Common myeloid progenitor, CD34-positive (primary cell): ENCODE data around the gene HTR7.
A peak's percentile ranks its signal among the peaks of the same experiment; 100 is the strongest.

Experiments used
- CTCF ChIA-PET: fragments of 350-600 bp; sonication (Branson Sonifier 250); formaldehyde crosslinking; loops from one replicate; lab custom pipeline; 2021; ENCODE audit warnings: antibody characterized with exemption; lab: Charles Lee
- POLR2A ChIA-PET: fragments of 350-600 bp; sonication (Branson Sonifier 250); formaldehyde crosslinking; loops from one replicate; lab custom pipeline; 2021; ENCODE audit warnings: antibody characterized with exemption; lab: Charles Lee
- DNase-seq, 3 donors: peaks; one replicate each; pipeline versions ENCODE4 v3.0.0 to v3.0.0-alpha.2; 2013
- H3K27ac ChIP-seq, 2 experiments: 1 replicate in 1 of 2; 2 replicates in 1 of 2; pipeline ENCODE4 v1.7.0; 2013; ENCODE audit warnings: inconsistent platforms in 2 of 2, low read length in 2 of 2, mild to moderate bottlenecking in 2 of 2, low read depth in 1 of 2, moderate library complexity in 1 of 2; ENCODE audit not compliant: severe bottlenecking in 2 of 2, insufficient read depth in 1 of 2, poor library complexity in 1 of 2
- H3K27me3 ChIP-seq, 5 experiments: replicated peaks in 2 of 5; 1 replicate in 3 of 5; 2 replicates in 2 of 5; pipeline versions ENCODE4 v1.6.1 to v1.7.0; 2013; ENCODE audit warnings: low read length in 4 of 5, mild to moderate bottlenecking in 2 of 5, moderate library complexity in 2 of 5, inconsistent platforms in 1 of 5; ENCODE audit not compliant: insufficient read depth in 5 of 5, control insufficient read depth in 4 of 5
- H3K36me3 ChIP-seq, 4 experiments: 1 replicate in 2 of 4; 2 replicates in 2 of 4; pipeline versions ENCODE4 v1.6.1 to v1.7.0; 2013; ENCODE audit warnings: low read length in 3 of 4, control low read depth in 1 of 4, mild to moderate bottlenecking in 1 of 4; ENCODE audit not compliant: control insufficient read depth in 4 of 4, insufficient read depth in 4 of 4
- H3K4me1 ChIP-seq, 4 experiments: 1 replicate in 3 of 4; 2 replicates in 1 of 4; pipeline versions ENCODE4 v1.6.1 to v1.7.1; 2013; ENCODE audit warnings: low read length in 3 of 4, mild to moderate bottlenecking in 3 of 4, control low read depth in 1 of 4, inconsistent platforms in 1 of 4, moderate library complexity in 1 of 4; ENCODE audit not compliant: control insufficient read depth in 4 of 4, insufficient read depth in 4 of 4; ENCODE audit errors: control extremely low read depth in 1 of 4
- H3K4me3 ChIP-seq, 7 experiments: 1 replicate in 4 of 7; 2 replicates in 3 of 7; pipeline versions ENCODE4 v1.5.1 to v1.7.0; 2013; ENCODE audit warnings: mild to moderate bottlenecking in 7 of 7, low read length in 6 of 7, moderate library complexity in 6 of 7, inconsistent platforms in 2 of 7, low read depth in 2 of 7, control low read depth in 1 of 7; ENCODE audit not compliant: insufficient read depth in 4 of 7, control insufficient read depth in 1 of 7; ENCODE audit errors: extremely low read depth in 1 of 7
- H3K9me3 ChIP-seq, 5 experiments: 1 replicate in 4 of 5; 2 replicates in 1 of 5; pipeline versions ENCODE4 v1.6.1 to v1.7.1; 2013; ENCODE audit warnings: low read length in 4 of 5, mild to moderate bottlenecking in 2 of 5, inconsistent platforms in 1 of 5, low read depth in 1 of 5, moderate library complexity in 1 of 5; ENCODE audit not compliant: control insufficient read depth in 4 of 5, insufficient read depth in 2 of 5; ENCODE audit errors: control extremely low read depth in 1 of 5
- WGBS: methylation state at CpG from one replicate; pipeline ENCODE4 v1.1.5; 2013; ENCODE audit not compliant: insufficient coverage; 5-methylcytosine and 5-hydroxymethylcytosine counted together

The HTR7 gene

GRCh38 chr10:90738885-90739284 lies 119.0 kb downstream of the HTR7 start:
- H3K36me3 ChIP-seq: no peaks in the 10 kb centered on the region
- H3K4me1 ChIP-seq: no peaks in the 10 kb centered on the region
- WGBS: 86% methylated on average over 2 of the region's 2 CpGs
- ChIA-PET POLR2A (no interaction called here), CTCF (interaction anchor here (1.7 kb wide), 1 partner anchor 10 kb away, joined by 7 read pairs; no protein-coding TSS in a partner anchor)
- no peak overlapping the region for H3K4me3 ChIP-seq
- no peaks in the 10 kb centered on the region for H3K9me3 ChIP-seq
- H3K27me3 ChIP-seq: peaks cover 0 to 2% (median 0%) of the 10 kb centered on the region in 5 experiments
- no peak overlapping the region for H3K27ac ChIP-seq
- DNase-seq: no peak

GRCh38 chr10:90734415-90734814 lies 123.4 kb downstream of the HTR7 start:
- Histone ChIP-seq H3K4me1 (no peaks in the 10 kb centered on the region), H3K36me3 (no peaks in the 10 kb centered on the region), H3K27me3 (peaks cover 0 to 4% (median 0%) of the 10 kb centered on the region in 5 experiments), H3K27ac (no peak overlapping the region), H3K4me3 (no peak overlapping the region), H3K9me3 (no peaks in the 10 kb centered on the region)
- DNase-seq: no peak
- ChIA-PET CTCF (no interaction called here), POLR2A (no interaction called here)
- WGBS: no CpG with 5 or more reads among the region's 2 CpGs

- H3K36me3 ChIP-seq: no peaks in the 10 kb centered on the region
- peaks cover 0 to 3% (median 0%) of the 10 kb centered on the region in 5 experiments for H3K27me3 ChIP-seq
- H3K9me3 ChIP-seq: peaks cover 0 to 1% (median 0%) of the 10 kb centered on the region in 5 experiments
- no peak overlapping the region for H3K27ac ChIP-seq
- no peak for DNase-seq
- WGBS: no CpG with 5 or more reads among the region's 3 CpGs
- no peak overlapping the region for H3K4me3 ChIP-seq
- no peaks in the 10 kb centered on the region for H3K4me1 ChIP-seq
- POLR2A ChIA-PET: no interaction called here
- CTCF ChIA-PET: no interaction called here
Measured at GRCh38 chr10:90732581-90732980, 125.3 kb downstream of the HTR7 start.

- Histone ChIP-seq H3K27ac (no peak overlapping the region), H3K4me1 (no peaks in the 10 kb centered on the region), H3K27me3 (no peaks in the 10 kb centered on the region), H3K4me3 (no peak overlapping the region), H3K9me3 (no peaks in the 10 kb centered on the region), H3K36me3 (no peaks in the 10 kb centered on the region)
- DNase-seq: peak in 1 of 3 donors; percentile 5
- ChIA-PET POLR2A (no interaction called here), CTCF (no interaction called here)
- 49% methylated on average over 2 of the region's 6 CpGs for WGBS
Measured at GRCh38 chr10:90723416-90724068, 134.3 kb downstream of the HTR7 start.

GRCh38 chr10:90722832-90723231 lies 135.0 kb downstream of the HTR7 start:
- no peaks in the 10 kb centered on the region for H3K27me3 ChIP-seq
- H3K27ac ChIP-seq: no peak overlapping the region
- no peaks in the 10 kb centered on the region for H3K9me3 ChIP-seq
- H3K4me1 ChIP-seq: no peaks in the 10 kb centered on the region
- CTCF ChIA-PET: no interaction called here
- WGBS: 100% methylated on average over 2 of the region's 5 CpGs
- no peak overlapping the region for H3K4me3 ChIP-seq
- DNase-seq: no peak
- POLR2A ChIA-PET: no interaction called here
- no peaks in the 10 kb centered on the region for H3K36me3 ChIP-seq

- POLR2A ChIA-PET: no interaction called here
- WGBS: no CpG with 5 or more reads among the region's 3 CpGs
- DNase-seq: no peak
- CTCF ChIA-PET: no interaction called here
- H3K27ac ChIP-seq: no peak overlapping the region
- H3K4me1 ChIP-seq: no peaks in the 10 kb centered on the region
- H3K4me3 ChIP-seq: no peak overlapping the region
- H3K36me3 ChIP-seq: no peaks in the 10 kb centered on the region
- peaks cover 0 to 2% (median 0%) of the 10 kb centered on the region in 5 experiments for H3K27me3 ChIP-seq
- no peaks in the 10 kb centered on the region for H3K9me3 ChIP-seq
Measured at GRCh38 chr10:90718182-90718581, 139.7 kb downstream of the HTR7 start.

GRCh38 chr10:90712529-90712928 lies 145.3 kb downstream of the HTR7 start:
- H3K36me3 ChIP-seq: no peaks in the 10 kb centered on the region
- H3K4me1 ChIP-seq: no peaks in the 10 kb centered on the region
- ChIA-PET CTCF (no interaction called here), POLR2A (no interaction called here)
- no peak for DNase-seq
- no peak overlapping the region for H3K27ac ChIP-seq
- H3K9me3 ChIP-seq: no peaks in the 10 kb centered on the region
- whole genome bisulfite sequencing: no CpG with 5 or more reads among the region's 3 CpGs
- no peak overlapping the region for H3K4me3 ChIP-seq
- H3K27me3 ChIP-seq: peaks cover 0 to 6% (median 0%) of the 10 kb centered on the region in 5 experiments
